NCI-H1436 treated with DMSO at 0.1 percent for 48 hours (cell line): ENCODE data around the gene LRIT2.

ENCODE experiments used
- DNase-seq: peaks from one replicate; lab custom pipeline; 2025; lab: John Stamatoyannopoulos, UW

The LRIT2 gene

DNA sequence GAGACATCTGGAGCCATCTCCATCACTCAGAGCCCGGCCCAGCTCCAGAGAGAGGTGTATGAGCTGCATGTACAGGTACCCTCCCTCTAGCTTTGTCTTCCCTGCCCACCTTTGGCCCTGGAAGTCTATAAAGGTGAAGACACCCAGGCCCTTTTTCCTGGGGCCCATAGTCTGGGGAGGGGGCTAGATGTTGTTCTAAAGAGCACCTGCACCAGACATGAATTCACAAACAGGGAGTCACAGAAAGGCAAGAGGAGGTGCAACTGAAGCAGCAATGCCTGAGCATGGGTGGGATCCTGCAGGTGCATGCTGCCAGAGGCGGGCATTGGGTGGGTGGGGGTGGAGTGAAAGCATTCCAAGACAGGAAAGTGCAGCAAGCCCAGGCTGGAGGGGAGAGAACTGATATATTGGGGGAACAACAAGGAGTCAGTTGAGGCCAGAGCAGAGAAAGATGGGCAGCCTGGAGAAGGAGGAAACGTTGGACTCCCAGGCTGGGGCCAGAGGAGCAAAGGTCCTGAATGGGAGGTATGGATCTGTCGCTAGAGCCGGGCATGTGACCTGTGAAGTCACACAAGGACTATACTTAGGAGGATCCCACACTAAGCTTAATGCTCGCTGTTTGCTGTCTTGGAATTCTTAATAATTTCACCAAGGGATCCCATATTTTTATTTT, 19.4 kb downstream of the LRIT2 start:
- no peak for DNase-seq

DNA sequence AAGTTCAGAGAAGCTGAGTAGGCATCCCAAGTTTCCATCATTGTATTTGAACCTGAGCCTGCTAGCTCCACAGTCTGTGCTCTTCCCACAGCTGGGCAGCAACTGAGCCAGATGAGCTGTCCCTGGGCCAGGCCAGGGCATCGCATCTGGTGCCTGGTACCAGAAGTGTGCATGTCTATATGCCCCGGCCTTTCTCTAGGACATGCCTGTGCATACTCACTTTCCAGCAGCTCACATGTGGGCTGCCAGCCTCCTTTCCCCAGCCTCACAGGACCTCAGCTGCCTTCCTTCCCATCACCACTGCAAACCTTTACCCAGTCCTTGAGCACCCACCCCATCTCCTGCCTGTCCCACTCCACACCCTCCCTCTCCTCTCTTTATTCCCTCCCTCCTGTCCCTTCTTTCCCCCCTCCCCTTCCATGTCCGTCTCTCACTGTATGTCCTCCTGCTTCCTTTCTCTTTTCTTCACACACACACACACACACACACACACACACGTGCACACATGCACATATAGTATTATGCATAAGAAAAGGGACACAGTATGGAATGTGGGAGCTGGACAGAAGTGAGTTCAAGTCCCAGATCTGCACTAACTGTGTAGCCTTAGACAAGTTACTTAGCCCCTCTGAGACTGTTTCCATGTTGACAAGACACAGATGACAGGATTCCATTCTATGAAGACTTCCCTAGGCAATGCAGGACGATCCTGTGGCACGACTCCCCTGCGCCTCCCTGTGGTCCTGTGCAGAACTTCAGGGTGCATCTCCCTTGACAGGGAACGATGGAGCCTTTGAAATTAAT, 20.1 kb downstream of the LRIT2 start:
- no peak for DNase-seq

DNA sequence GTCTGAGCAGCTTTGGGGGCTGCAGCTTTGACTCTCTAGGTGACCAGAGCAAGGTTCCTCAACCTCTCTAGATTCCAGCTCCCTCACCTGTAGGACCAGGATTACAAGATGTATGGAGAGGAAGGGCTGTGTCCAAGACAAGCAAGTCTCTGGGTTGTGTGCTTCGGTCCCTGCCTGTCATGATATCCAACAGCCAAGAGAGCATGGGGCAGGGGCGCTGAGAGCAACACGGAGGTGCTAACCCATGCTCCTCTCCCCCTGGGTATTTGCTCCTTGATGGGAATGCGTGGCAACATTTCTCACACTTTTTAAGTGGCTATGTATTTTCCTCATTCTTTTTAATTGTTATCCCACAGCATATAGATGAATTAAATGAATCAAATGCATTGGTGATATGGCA, 20.7 kb downstream of the LRIT2 start:
- no peak for DNase-seq

DNA sequence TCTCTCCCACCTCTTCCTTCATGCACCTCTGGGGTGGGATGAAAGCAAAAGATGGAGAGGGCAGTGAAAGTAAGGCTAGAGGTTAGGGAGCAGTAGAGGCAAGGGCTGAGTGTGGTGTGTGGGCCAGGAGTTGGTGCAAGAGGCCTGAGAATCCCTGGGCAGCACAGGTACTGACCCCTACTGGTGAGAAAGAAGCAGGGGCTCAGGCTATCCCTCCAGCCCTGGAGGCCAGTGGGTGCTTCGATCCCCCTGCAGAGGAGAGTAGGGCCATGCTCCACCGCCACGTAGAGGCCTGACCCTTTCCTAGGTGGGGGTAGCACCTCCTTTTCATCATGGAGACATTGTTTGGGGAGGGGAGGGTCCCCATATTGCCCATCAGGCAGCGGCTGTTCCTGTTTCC, 21.2 kb downstream of the LRIT2 start:
- DNase-seq, result no peak

DNA sequence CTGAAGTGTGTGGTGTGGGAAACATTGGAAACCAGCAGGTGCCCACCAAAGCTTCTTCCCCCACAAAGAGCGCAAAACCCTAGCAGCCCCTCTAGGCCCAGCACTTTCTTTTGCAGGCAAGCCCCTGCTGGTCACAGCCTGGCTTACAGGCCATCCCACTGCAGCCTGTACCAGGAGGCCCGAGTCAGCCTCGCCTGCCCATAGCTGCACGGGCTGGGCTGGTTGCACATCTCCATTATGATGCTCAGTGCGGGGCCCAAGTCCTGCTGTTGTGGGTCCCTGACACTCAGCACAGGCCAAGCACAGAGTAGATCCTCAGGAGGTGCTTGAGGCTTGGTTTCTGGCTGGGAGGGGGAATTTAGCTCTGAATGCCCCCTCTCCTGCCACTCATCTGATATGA, 23.0 kb downstream of the LRIT2 start:
- DNase-seq, result no peak

DNA sequence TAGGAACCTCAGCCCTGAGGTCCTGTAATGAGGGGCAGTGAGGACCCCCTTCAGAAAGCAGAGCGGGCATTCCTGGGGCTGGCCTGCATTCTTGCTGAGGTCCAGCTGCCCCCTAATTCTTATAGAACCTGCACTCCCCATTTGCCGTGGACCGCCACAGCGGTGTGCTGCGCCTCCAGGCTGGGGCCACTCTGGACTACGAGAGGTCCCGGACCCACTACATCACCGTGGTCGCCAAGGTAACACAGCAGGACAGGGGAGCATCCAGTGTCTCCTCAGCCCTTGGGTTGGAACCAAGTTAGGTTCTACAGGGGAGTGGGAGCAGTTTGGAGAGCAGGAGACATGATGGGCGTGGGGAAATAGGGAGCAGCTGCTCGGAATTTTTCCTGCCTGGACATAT, 23.7 kb downstream of the LRIT2 start:
- no peak for DNase-seq

DNA sequence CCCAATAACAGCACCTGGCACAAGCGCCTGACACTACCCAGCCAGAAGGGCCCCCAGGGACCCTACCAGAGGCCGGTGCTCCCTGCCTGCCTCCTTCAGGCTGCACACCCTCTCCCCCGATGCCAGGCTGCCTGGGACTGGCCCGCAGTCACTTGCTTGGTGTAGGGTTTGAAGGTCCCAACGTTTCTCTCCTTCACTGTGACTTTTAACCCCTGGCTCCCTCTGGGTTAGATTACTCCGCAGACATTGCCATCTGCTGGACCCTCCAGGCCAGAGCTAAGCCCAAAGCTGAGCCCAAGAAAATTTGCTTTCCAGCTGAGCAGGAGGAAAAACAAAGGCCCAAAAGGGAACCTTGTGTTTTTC, 24.1 kb downstream of the LRIT2 start:
- no peak for DNase-seq

DNA sequence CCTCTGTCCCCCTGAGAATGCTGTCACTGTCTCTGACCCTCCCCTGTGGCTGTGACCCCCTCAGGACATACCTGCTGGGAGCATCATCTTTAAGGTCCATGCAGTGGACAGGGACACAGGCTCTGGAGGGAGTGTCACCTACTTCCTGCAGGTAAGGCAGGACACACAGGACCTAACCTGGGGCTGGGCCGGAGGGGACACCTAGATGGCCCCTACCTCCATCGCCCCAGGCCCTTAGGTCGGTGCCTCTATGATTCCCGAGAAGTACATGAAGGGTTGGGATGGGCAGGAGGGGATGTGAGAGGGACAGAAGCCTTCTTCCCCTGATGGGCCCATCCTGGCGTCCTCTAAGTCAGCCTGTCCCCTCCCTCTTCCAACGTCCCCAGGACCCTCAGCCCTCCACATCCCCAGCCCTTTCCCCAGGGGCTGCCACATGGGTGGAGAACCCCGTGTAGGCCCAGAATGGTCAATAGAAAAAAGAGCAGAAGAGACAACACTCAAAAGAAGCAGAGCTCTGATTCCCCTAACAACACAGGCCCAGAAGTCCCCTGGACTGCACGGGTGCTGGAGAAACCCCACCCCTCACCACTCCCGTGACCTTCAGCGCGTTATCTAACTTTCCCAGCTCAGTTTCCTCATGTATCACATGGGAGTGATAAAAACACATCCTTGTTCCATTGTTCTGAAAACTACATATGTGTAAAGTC, 24.7 kb downstream of the LRIT2 start:
- DNase-seq, result no peak

DNA sequence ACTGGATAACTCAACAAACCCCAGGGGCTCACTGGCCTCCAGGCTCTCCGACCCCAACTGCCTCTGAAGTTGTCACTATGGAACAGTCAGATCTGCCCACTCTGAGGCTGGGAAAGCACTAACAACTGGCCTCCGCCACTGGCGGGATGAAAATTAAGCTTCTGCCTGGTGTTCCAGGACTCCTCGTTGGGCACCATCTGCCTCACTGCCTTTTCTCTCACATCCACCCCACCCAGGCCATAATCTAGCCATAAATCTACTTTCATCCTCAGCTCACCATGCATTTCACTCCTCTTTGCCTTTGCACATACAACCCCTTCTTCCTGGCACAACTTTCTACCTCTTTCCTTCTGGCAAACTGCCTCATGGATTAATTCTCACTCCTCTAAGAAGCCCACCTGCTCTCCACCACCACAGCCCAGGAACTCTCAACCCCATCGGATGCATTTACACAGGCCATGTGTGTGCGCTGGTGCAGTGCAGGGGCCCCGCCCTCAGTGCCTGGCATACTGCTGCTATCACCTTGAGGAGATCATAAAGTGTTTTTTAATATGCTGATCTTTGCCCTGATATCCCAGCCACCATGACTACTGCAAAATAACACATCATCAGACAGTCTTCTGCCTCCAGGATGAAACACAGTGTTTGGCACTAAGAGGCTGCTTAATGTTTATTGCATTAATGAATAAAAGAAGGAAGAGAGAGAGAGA, 27.0 kb downstream of the LRIT2 start:
- no peak for DNase-seq

DNA sequence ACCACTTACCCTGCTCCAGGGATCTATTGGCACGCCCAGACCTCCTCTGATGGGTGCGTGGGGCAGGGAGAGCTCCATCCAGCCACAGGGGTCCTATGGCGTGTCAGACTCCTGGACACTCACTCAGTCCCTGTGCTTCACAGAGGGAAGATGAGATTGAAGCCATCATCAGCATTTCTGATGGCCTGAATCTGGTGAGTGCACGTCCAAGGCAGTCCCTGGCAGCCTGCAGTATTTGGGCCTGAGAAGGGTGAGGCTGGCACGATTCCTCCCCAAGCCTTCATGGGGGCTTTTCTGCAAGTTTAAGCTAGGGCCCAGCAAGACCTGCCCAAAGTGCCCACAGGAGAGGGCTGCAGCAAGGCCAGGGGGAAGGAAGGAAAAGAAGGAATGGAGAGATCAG, 27.7 kb downstream of the LRIT2 start:
- no peak for DNase-seq

DNA sequence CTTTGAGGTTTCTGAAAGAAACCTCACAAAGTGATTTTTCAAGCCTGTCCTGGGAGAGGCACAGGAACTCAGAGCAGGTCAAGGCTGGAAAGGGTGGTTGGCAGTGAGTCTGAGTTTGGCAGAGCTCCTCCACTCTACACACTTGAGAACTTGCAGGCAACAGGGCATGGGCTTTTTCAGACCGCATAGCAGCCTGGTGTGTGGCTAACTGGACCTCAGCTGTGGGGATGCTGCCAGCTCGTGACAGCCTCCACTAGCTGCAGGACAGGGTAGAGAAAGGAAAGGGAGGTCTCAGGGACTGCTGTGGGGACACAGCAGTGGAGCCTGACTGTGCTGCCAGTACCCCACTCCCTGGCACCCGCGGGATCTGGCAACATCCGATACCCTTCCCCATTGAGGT, 28.4 kb downstream of the LRIT2 start:
- no peak for DNase-seq

DNA sequence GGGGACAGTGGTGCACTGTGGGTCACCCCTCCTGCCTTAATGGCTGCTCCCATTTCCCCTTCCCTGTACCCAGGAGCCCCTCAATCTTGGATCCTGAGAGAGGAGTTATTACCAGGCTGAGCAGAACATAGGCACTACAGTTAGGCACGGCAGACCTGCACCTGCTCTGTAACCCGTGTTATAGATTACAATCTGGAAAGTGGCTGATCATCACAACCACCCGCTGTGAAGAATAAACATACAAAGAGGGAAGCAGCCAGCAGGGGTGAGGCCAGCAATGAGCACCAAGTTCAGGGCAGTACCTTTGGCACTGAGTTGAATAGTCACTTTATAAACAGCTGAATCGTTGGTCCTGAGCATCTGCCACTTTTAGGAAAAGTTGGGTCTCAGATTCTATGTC, 29.3 kb downstream of the LRIT2 start:
- no peak for DNase-seq

DNA sequence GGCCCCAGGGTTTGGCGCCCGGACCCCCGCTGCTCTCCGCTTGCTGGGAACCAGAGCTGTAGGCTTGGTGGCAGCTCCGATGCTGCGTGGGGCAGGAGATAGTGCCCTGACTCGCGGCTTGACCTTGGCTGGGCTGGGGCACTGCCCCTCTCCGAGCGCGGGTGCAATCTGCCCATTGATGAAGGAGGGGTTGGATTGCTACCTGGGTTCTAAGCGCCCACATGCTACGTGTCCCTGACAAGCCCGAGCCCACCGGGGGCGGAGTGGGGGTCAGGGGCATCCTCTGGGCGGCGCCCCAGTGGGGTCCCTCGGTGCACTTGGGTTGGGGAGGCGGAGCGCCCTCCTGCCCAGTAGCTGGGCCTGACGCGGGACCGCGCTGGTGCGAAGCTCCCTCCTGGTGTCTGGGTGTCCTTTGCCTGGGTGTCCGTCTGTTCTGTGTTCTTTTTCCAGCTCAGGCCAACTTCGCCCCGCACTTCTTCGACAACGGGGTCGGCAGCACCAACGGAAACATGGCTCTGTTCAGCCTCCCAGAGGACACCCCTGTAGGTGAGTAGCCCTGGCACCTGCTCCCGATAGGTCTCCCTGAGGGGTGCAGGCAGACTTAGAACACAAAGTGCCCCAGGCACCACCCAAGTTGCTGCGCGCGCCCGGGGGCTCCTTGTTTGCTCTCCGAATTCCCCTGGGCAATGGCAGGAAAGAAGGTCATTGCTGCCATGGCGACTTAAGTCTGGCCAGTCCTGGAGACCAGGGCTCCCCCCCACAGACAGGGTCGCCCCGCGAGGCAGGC, 30.1 kb downstream of the LRIT2 start:
- no peak for DNase-seq

DNA sequence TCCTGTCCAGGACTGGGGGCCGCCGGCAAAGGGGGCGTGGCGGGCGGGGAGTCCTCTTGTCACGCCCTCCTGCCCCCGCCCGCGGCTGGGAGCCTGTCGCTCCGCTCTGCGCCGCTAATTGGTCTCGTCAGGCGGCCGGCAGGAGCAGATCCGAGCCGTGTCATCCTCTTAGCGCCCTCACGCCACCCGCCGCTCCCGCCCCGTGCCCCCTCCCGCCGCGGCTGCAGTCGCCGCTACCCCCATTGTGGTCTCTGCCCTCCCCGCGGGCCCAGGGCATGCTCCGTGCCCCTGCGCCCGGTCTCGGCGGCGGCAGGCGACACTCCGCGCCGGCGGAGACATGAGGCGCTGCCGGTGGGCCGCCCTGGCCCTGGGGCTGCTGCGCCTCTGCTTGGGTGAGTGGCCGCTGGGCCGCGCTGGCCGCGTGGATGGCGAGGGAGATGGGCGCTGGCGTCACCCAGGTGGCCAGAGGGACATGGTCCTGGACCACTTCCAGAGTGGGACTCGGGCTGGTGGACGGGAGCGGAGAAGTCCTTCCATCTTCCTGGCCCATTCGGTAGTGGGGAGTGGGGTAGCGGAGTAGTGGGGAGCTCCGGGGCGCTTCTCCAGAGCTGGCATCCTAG, 30.8 kb downstream of the LRIT2 start, which contains the start of gene CDHR1:
TSS of gene CDHR1 (plus strand) at position 114 of the 620 bp plus-strand sequence. CDS start at position 338, 224 bp downstream.
- DNase-seq, result no peak

DNA sequence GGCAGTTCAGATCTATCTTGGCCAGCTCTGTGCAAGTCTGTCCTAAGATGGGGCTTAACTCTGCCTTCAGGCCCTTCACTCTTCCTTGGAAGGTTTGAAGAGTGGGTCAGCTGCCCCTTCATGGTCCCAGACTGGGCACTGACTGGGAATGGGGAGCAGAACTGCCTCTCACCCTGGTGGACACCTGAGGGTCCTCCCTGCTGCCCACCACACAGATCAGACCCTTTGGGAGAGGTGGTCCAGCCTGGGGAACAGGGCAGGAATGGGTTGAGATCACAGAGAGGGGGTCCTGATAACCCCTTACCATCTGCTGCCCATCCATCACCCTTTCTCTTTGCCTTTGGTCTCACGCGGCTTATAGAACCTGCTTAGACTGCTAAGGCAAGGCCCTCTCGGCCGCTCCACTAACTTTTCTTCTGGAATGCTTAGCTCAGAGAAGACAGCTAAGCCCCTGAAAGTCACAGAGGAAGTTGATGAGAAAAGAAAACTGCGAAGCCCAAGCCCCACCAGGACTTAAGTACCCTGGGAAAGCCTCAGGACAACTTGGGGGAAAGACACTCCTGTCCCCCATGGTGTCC, 31.4 kb downstream of the LRIT2 start:
- no peak for DNase-seq

DNA sequence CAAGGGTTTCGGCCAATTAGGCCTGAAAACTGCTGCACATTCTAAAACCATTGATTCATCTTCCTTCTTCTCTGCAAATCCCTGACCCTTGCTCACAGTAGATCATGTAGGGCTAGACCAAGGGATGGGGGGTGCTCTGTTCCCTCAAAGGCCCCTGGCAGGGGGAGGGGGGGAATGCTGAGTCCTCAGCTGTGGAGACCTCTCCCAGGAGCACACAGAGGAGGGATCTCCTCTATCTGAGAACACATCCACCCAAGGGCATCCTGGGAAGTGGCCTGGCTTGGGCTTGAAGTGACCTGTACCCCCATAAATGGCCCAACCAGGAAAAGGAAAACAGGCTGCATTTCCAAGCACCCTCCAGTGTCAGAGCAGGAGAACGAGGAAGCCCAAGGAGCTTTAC, 32.0 kb downstream of the LRIT2 start:
- DNase-seq, result no peak

DNA sequence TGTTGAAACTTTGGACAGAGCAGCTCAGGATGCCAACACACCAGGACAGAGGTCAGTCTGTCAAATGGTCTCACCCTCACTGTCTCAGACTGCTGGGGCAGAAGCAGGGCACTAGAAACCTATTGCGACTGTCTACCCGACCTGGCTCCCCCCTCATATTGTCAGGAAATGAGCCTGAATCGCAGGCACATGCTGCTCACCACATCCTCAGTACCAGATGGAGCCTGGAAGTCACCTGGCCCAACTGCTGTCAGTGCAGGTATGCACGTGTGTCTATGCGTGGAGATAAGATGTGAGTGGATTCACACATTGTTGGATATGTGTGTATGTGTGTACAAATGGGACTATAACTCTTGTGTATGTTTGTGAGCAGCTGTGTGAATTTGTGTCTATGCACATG, 34.2 kb downstream of the LRIT2 start:
- no peak for DNase-seq

DNA sequence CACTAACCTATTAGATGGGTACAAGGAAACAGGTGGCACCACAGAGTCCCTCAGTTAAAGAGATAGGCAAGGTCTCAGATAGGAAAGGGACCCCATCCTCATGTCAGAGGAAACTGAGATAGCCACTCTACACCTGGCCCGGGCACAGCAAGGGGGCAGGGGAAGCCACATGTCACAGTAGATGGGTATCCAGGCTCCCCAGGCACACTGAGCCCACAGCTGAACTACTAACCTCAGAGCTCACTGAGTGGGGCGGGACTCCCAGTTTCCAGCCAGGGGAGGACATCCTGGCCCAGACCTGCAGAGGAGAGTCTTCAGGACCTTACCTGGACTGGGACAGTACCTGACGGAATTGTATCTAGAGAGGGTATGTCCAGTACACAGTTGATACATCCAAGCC, 34.7 kb downstream of the LRIT2 start:
- no peak for DNase-seq

DNA sequence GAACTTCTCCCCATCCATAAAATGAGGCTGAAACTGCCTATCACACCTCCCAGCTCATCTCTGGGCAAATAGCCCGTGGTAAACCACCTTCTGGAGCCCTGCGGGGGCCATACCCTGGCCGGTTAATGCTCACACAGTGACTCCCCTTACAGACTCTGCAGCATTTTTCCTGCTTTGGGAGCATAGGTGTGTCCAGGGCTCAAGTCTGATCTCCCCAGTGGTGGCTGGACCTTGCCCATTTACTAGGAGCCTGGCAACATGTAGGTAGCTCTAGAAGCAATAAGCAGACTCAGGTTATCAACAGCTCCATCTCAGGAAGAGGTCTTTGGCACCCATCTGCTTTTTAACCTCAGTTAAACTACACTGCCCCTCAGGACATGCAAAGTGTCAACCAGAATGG, 36.5 kb downstream of the LRIT2 start:
- DNase-seq, result no peak

DNA sequence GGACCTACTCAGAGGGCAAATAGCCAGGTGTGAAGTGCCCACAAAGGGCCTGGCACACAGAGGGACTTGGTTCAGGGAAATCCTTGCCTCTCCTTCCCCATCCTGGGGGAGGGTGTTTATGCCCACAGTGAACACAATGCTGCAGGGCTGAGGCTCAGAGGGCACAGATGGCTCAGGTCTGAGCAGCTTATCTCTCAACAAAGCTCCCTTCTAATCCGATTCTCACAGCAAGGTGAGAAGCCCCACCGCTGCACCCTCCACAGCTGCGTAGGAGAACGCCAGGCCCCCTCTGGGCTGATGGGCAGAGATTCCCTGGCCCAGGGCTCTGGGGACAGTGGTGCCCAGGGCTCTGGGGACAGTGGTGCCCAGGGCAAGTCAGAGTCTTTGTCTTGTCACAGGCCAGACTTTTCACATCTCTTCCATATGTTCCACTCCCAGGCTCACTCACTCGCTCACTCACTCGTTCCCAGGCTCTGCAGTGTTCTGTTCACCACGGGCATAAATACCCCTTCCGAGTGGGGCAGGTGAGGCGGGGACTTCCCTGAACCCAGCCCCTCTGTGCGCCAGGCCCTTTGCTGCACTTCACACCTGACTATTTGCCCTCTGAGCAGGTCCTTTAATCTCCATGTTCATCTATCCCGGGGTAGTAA, 39.7 kb downstream of the LRIT2 start:
- no peak for DNase-seq
